Measurements from ENCODE around the gene PPP6R2.

The PPP6R2 gene

GRCh38 chr22:50490531-50491308 is 147.6 kb downstream of the PPP6R2 start:
- TF ChIP-seq ZFX (IDR thresholded peaks at IDR 0.05): no peak
- TF ChIP-seq CTCF (conservative IDR thresholded peaks at IDR 0.05): no peak

More at GRCh38 chr22:50490531-50491308, 147.6 kb downstream of the PPP6R2 start:
- peak overlapping the region; percentile 56 for H3K27ac ChIP-seq

Data from C4-2B (cell line).